Measurements from ENCODE around the gene MYMK.

GRCh38 chr9:133534346-133535291, 9.9 kb upstream of the MYMK start, which contains the start of gene ADAMTSL2:
- TF ChIP-seq CTCF (IDR thresholded peaks at IDR 0.05; ENCODE audit: borderline replicate concordance, extremely low read depth, low read length, poor library complexity, severe bottlenecking) (no peak), EZH2 (IDR thresholded peaks at IDR 0.05; ENCODE audit: borderline replicate concordance, low read depth, low read length, severe bottlenecking) (peak; percentile 47)

Measured in DND-41 (cell line).